ENCODE results near the gene PCK1.

DNA sequence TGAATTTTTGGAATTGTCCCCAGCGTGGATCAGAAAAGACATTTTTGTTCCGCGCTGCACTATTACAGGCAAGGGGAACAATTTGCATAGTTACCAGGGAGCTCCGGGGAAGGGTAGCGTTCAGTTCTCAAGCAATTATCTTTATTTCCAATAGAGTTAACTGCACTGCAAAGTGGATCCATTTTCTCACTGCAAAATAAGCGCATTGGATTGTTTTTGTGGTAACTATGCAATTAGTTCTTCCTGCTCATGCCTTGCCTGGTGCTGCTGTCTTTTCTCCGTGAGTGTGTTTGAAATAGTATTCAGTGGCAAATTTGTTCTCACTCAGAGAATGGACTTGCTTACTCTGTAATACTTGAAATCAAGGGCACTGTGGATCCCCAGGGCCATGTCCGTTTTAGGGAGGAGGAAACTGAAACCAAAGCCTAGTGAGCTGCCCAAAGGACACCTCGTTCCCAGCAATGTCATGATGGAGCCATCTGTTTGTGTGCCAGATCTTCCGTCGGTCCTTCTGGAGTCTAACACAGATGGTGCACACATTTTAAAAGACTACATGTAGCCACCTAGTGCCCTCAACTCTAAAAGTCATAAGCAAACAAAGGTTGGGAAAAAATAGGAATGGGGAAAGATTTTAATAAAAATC is 7.4 kb upstream of the PCK1 start:
- TF ChIP-seq, protein P1, sequence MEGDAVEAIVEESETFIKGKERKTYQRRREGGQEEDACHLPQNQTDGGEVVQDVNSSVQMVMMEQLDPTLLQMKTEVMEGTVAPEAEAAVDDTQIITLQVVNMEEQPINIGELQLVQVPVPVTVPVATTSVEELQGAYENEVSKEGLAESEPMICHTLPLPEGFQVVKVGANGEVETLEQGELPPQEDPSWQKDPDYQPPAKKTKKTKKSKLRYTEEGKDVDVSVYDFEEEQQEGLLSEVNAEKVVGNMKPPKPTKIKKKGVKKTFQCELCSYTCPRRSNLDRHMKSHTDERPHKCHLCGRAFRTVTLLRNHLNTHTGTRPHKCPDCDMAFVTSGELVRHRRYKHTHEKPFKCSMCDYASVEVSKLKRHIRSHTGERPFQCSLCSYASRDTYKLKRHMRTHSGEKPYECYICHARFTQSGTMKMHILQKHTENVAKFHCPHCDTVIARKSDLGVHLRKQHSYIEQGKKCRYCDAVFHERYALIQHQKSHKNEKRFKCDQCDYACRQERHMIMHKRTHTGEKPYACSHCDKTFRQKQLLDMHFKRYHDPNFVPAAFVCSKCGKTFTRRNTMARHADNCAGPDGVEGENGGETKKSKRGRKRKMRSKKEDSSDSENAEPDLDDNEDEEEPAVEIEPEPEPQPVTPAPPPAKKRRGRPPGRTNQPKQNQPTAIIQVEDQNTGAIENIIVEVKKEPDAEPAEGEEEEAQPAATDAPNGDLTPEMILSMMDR (IDR thresholded peaks at IDR 0.05), result no peak
- TF ChIP-seq ZFX (IDR thresholded peaks at IDR 0.05; ENCODE audit: borderline replicate concordance), result no peak
